Measurements from ENCODE around the gene SORCS2. TPM values are rescaled to one million over a fixed set of nuclear protein-coding genes. Genes with fewer than 3 reads are reported as not detected.

SORCS2 gene
- total RNA-seq, 2 experiments from 2014 or later, result 0.03 TPM; not detected in 1

DNA sequence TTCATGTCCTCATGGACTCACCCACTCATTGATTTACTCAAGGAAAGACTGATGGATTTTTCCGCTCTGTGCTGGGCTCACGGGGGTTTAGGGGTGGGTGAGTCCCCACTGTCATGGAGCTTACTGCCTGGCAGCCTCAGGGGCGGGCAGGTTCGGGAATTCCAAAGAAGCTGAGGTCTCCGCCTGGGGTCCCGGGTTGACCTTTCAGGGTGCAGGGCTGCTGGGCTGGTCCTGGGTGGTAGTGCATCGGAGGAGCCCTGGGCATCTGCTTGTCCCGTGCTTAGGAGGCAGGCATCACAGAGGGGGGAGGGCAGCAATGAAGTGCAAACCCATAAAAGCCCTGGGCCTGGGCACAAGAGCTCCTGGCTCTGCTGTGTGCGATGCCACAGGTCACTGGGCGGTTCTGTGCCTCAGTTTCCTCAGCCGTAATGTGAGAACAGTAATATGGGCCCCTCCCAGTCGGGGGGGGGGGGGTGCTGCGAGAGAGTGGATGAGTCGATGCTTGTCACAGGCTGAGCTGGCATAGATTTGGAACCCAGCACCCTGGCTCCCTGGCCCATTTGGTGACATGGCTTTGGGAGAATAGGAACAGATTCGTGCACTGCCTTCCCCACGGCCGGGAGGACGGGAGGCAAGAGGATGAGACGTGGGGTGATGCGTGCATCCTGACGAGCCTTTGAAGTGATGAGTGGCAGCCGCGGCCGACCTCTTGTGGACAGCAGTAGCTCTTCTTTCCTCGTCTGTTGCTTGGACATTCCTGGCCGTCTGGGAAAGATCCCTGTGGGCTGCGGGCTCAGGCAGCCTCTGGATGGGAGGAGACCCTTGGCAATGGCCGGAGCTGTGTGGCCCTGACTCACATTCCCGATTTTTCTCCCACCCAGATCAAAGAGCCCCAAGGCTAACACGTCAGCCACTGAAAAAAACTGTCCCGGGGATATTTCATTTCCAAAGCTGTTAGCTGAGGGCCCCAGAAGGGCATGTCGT is 200.4 kb downstream of the SORCS2 start:
- H3K27ac ChIP-seq (ENCODE audit: low read depth, low read length, poor library complexity, severe bottlenecking), result no peak overlapping the region
- no peaks in the 10 kb centered on the region for H4K20me1 ChIP-seq (ENCODE audit: insufficient read depth, low read length)
- no peak for DNase-seq (ENCODE audit: low spot score)
- H3K4me1 ChIP-seq (ENCODE audit: insufficient read depth, low read length, poor library complexity, severe bottlenecking), result no peaks in the 10 kb centered on the region
- no peaks in the 10 kb centered on the region for H3K9me2 ChIP-seq (ENCODE audit: insufficient read depth, low read length)
- intact Hi-C loops (cut with micrococcal nuclease; ENCODE audit: unreplicated experiment), result no loop called here
- no peak overlapping the region for H3K4me3 ChIP-seq (ENCODE audit: low read depth, low read length, poor library complexity, severe bottlenecking)
- no peaks in the 10 kb centered on the region for H3K9me3 ChIP-seq (ENCODE audit: low read length)
- CTCF ChIA-PET (ENCODE audit: unreplicated experiment), result no interaction called here
- H3K4me2 ChIP-seq (ENCODE audit: low read length), result no peak overlapping the region
- no peaks in the 10 kb centered on the region for H3K79me2 ChIP-seq (ENCODE audit: insufficient read depth, low read depth, low read length)
- no TSS peak for BruUV-seq (replicated peaks)
- no peaks in the 10 kb centered on the region for H3K36me3 ChIP-seq (ENCODE audit: insufficient read depth, low read length)
- H2AFZ ChIP-seq (ENCODE audit: low read length), result no peak overlapping the region
- TF ChIP-seq CTCF (conservative IDR thresholded peaks at IDR 0.05; ENCODE audit: low read length) (no peak), EZH2phosphoT487 (IDR thresholded peaks at IDR 0.05; ENCODE audit: borderline replicate concordance, low read depth, low read length) (no peak)
- POLR2A ChIA-PET, result interaction anchor here (0.6 kb wide), 2 partner anchors 634 to 1272 kb away, joined by 3 read pairs; no protein-coding TSS in a partner anchor

GRCh38 chr4:7393601-7394575 is 201.6 kb downstream of the SORCS2 start:
- intact Hi-C loops (cut with micrococcal nuclease; ENCODE audit: unreplicated experiment), result no loop called here
- no peak for DNase-seq (ENCODE audit: low spot score)
- no peak overlapping the region for H3K4me3 ChIP-seq (ENCODE audit: low read depth, low read length, poor library complexity, severe bottlenecking)
- no peak overlapping the region for H2AFZ ChIP-seq (ENCODE audit: low read length)
- H3K9me3 ChIP-seq (ENCODE audit: low read length), result no peaks in the 10 kb centered on the region
- H3K79me2 ChIP-seq (ENCODE audit: insufficient read depth, low read depth, low read length), result no peaks in the 10 kb centered on the region
- H3K36me3 ChIP-seq (ENCODE audit: insufficient read depth, low read length), result no peaks in the 10 kb centered on the region
- H3K27ac ChIP-seq (ENCODE audit: low read depth, low read length, poor library complexity, severe bottlenecking), result no peak overlapping the region
- no peaks in the 10 kb centered on the region for H3K4me1 ChIP-seq (ENCODE audit: insufficient read depth, low read length, poor library complexity, severe bottlenecking)
- no peaks in the 10 kb centered on the region for H3K9me2 ChIP-seq (ENCODE audit: insufficient read depth, low read length)
- BruUV-seq (replicated peaks), result no TSS peak
- TF ChIP-seq CTCF (conservative IDR thresholded peaks at IDR 0.05; ENCODE audit: low read length), result no peak
- no peak for TF ChIP-seq EZH2phosphoT487 (IDR thresholded peaks at IDR 0.05; ENCODE audit: borderline replicate concordance, low read depth, low read length)
- ChIA-PET CTCF (ENCODE audit: unreplicated experiment) (no interaction called here), POLR2A (interaction anchor here (0.6 kb wide), 2 partner anchors 635 to 1271 kb away, joined by 3 read pairs; no protein-coding TSS in a partner anchor)
- no peaks in the 10 kb centered on the region for H4K20me1 ChIP-seq (ENCODE audit: insufficient read depth, low read length)
- no peak overlapping the region for H3K4me2 ChIP-seq (ENCODE audit: low read length)

Data from OCI-LY7 (cell line).